GM19324 (cell line): ENCODE data around the gene PRMT7.

ENCODE experiments used
- ATAC-seq: cut with Tn5 transposase; IDR thresholded peaks from one replicate; pipeline ENCODE4 v1.9.1; 2021; ENCODE audit warnings: mild to moderate bottlenecking, moderate library complexity; ENCODE audit not compliant: unreplicated experiment, low FRiP score

PRMT7 gene, protein sequence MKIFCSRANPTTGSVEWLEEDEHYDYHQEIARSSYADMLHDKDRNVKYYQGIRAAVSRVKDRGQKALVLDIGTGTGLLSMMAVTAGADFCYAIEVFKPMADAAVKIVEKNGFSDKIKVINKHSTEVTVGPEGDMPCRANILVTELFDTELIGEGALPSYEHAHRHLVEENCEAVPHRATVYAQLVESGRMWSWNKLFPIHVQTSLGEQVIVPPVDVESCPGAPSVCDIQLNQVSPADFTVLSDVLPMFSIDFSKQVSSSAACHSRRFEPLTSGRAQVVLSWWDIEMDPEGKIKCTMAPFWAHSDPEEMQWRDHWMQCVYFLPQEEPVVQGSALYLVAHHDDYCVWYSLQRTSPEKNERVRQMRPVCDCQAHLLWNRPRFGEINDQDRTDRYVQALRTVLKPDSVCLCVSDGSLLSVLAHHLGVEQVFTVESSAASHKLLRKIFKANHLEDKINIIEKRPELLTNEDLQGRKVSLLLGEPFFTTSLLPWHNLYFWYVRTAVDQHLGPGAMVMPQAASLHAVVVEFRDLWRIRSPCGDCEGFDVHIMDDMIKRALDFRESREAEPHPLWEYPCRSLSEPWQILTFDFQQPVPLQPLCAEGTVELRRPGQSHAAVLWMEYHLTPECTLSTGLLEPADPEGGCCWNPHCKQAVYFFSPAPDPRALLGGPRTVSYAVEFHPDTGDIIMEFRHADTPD

GRCh38 chr16:68310774-68311511 lies at the start of gene PRMT7, which contains the start of gene SLC7A6OS:
PRMT7 (plus strand) TSS chr16:68311019; CDS start chr16:68315980, 4,961 bp downstream.
SLC7A6OS (minus strand) TSS chr16:68310946; CDS start chr16:68310926, 20 bp downstream.
- peak; percentile 96 for ATAC-seq

GRCh38 chr16:68263559-68264127 lies 47.2 kb upstream of the PRMT7 start:
- peak; percentile 8 for ATAC-seq

DNA sequence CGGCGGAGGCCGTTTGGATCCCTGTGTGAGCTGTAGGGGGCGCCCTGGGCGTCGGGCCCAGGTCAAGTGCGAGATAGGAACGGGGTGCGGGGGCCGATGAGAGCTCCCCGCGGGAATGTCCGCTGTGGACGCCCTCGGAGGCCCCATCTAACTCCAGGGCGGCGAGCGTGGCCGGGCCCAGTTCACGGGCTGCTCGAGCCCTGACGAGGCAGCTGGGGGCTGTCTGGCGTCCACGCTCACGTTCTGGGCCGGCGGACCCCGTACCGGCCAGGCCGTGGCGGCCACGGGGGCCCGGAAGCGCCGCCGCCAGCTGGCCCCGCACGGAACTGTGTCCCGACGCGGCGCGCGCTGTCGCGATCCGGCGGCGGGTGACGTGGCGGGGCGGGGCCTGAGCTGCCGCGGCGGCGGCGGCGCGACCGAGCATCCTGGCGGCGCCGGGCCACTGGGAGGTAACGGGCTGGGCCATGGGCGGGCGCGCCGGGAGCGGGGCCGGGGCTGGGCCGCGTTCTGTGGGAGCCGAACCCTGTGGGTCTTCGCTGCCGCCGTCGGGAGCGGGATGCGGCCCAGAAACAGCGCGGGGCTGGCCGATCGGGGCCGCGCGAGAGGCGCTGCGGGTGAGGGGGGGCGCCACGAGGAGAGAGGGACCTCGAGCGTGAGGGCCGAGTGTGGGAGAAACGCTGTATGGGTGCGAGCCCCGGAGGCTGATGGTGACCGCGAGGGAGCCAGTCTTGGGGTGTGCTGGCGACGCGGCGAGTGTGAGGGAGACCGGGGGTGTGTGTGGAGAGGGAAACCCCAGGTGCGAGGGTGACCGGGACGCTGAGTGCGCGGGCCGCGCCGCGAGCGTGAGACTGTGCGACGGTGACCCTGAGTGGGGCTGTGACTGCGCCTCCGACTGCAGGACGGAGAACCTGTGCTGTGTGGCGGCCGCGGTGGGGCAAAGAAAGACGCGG lies 46.4 kb upstream of the PRMT7 start, which contains the start of gene SLC7A6:
Gene SLC7A6, plus strand, starts transcription at position 399 of the 950 bp plus-strand sequence. CDS start 10,201 bp downstream, outside the sequence.
- peak; percentile 68 for ATAC-seq

DNA sequence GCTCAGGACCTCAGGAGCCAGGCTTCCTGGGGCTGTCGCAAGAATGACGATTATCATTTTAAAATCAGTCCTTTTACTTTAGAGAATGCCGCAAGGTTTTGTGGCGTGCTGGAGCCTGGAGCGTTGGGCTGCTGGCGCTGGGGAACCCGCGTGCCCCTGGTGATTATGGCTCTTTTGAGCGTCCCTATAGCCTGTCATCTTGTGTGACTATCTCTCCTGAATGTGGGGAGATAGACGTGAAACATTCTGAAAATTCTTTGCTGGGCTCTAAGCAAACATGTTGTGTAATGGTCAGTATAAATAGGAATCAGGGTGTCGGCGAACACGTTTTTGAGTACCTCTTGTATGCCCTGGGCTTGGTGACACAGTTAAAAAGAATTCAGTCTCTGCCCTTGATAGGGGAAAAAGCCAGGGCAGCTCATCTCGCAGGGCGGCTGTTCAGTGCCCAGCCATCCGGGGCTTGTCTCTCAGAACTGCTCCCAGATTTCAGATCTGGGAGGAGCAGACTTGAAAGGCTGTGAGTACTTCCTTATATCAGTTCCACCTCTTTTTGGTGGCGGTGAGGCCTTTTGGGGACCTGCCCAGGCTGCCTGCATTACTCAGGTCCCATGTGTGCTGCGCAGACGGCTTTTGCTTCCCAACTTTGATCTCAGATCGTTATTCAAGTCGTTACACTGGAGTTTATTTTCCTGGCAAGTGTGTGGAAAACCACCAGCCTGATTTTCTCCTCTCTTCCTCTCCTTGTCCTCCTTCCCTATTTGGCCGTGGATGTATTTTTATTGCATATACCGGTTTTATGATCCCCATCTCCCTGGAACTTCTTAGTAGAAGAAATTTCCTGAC lies 45.5 kb upstream of the PRMT7 start:
- peak; percentile 10 for ATAC-seq

GRCh38 chr16:68267612-68268405 lies 43.0 kb upstream of the PRMT7 start:
- no peak for ATAC-seq

DNA sequence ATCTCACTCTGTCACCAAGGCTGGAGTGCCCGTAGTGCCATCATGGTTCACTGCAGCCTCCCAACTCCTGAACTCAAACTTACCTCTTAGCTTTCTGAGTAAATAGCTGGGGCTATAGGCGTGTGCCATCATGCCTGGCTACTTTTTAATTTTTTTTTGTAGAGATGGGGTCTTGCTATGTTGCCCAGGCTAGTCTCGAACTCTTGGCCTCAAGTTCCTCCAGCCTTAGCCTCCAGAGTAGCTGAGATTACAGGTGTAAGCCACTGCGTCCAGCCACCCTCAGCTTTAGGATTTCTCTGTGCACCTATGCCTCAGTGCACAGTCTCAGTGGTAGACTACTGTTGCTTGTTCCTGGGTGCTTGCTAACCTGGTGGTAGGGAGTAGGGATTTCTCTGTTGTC lies 41.0 kb upstream of the PRMT7 start:
- ATAC-seq, result no peak

GRCh38 chr16:68270353-68270752 lies 40.5 kb upstream of the PRMT7 start:
- no peak for ATAC-seq

DNA sequence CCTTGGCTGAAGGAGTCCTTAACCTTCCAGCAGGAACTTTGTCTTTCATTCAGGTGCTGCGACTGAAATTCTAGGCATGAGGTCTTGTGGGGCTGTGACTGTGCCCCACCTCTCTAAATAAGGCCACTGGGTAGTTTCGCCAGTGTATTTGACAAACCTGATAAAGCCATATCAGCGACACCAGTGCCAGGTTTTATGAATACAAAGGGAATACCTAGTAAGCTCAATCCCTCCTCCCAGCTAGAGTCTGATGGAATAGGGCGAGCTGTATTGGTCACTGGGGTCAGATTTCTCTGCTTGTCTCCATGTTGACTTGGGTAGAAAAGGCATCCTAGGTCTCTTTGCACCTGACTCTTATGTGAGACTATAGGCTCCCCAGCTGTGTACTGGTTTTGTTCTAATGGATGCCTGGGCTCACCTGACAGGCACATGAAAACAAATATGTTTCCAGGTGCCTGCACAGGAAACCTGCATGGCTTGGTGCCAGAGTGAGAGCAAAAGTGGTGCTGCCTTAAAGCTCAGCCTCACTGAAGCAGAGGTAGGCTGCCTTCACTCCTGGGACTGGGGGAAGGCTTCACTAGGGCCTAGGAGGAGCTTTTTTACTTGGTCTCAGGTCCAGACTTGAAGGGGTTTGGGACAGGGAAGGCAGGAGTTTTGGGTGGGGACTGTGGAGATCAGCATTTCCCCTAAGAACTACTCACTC lies 38.2 kb upstream of the PRMT7 start:
- no peak for ATAC-seq

- ATAC-seq, result no peak
Observed at GRCh38 chr16:68273459-68273858, 37.4 kb upstream of the PRMT7 start.

DNA sequence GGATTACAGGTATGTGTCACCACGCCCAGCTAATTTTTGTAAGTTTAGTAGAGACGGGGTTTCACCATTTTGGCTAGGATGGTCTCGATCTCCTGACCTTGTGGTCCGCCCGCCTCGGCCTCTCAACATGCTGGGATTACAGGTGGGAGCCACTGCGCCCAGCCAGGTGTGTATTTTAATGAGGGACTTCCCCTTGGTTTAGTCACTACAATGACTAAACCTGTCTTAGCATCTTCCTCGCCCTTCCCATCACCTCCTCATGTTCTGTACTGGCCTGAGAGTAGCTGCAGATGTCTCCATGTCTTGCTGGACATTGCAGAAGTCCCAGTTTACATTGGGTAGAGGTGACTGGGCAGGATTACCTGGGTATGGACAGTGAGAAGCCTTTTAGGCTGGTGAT lies 36.9 kb upstream of the PRMT7 start:
- ATAC-seq, result no peak

GRCh38 chr16:68274441-68274840 lies 36.4 kb upstream of the PRMT7 start:
- no peak for ATAC-seq

DNA sequence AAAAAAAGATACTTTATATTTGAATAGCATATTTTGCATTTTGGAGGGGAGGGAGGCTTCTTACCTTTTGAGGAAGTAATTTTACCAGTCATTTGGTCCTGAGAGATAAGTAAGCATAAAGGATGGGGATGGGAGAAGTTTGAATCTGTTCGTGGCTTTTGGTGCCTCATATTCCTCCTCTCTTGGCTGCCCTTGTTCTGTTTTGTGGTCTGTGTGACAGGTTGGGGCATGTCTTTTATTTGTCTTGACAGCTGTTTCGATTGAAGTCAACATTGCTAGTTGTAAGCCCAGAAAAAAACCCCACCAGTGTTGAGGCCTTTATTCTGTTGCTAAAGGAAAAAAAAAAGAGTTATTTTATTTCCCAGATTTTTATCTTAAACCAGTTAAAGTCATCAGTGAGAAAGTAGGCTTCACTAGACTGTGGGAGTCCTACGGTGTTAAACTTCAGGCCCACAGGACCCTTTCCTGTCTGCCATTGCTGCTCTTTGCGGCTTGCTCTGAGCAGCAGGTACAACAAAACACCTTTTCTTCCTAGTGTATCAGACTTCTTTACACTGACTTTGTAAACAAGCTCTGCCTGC lies 35.1 kb upstream of the PRMT7 start:
- peak; percentile 82 for ATAC-seq

GRCh38 chr16:68276223-68276622 lies 34.6 kb upstream of the PRMT7 start:
- ATAC-seq, result no peak

DNA sequence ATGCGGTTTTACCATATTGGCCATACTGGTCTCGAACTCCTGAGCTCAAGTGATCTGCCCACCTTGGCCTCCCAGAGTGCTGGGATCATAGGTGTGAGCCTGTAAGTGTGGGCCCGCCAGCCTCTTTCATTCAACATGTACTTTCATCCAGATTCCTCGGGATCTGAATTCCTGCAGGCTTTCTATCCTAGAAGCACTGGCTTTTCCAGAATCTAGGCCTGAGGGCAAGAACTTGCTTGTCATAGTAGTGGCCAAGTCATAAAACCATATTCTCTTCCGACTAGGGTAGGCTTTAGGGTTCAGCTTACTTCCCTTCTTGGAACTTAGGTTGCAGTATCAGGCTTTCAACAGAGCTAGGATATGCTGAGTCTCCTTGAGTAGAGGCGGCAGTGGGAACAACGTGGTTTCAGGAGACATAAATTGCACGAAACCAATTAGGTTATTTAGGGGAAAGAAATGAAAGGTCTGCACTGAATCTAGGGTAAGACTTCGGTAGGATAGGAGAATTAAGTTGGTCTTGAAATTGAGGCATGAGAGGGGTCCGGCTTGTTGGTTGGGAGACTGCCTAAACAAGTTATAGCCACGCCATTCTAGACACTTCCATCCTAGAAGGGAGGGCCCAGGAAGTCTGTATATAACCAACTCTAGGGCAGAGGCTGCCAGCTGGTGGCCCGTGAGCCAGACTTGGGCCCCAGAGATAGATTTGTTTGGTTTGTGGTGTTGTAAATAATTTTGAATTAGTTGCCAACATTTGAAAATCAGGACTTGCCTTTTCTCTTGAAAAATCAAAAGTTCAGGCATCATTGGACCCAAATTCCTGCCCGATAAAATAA lies 30.9 kb upstream of the PRMT7 start:
- ATAC-seq, result no peak

DNA sequence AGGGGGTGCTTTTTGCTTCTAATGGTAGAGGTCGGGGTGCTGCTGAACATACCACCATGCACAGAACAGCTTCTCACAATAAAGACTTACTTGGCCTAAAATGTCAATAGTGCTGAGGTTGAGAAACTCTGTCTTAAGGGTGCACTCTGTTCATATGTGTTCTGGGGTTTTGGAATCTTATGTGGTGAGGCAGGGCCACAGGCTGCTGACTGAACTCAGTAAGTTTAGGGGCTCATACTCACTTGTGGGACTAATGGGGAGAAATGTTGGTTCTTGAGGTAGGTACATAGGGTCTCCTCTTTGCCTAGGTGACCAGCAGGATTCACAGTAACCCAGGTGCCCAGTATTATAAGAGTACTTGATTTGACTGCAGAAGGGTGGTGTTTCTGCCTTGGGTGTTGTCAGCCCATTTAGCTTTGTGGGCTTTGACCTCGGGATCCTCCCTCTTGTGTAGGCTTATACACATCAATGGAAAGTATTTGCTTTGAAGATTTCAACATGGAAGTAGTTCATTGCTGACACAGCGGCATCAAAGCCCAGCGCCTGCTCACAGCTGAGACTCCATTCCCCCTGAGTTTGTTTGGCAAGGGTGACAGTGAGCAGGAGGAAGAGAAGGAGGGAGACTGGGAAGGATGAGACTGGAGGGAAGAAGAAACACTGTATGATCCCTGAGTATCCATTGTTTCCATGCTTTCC lies 29.3 kb upstream of the PRMT7 start:
- no peak for ATAC-seq
